HepG2 (cell line): ENCODE data around the gene PRAC1. TPM values are rescaled to one million over a fixed set of nuclear protein-coding genes. Genes with fewer than 3 reads are reported as not detected.

Experiments
- ATAC-seq: fragments of 200-7000 bp; cut with Tn5 transposase; 3 replicates; pipeline ENCODE4 v1.9.1; 2020; ENCODE audit warnings: mild to moderate bottlenecking, moderate library complexity
- BruUV-seq: library from RNA; stranded (reverse); fragments of 400-500 nt; replicated peaks from 2 replicates; lab custom pipeline; 2021; lab: Mats Ljungman, UMichigan
- CTCF ChIA-PET: fragments of 300-600 bp; formaldehyde crosslinking; extraction: SDS; loops from one replicate; lab custom pipeline; 2021; ENCODE audit warnings: low total read pairs, inconsistent platforms, low intra/inter-chr PET ratio; lab: Yijun Ruan, JAX
- POLR2A ChIA-PET: fragments of 350-600 bp; sonication (Branson Sonifier 250); formaldehyde crosslinking; loops from one replicate; lab custom pipeline; 2020; ENCODE audit warnings: antibody characterized with exemption, inconsistent platforms; lab: Yijun Ruan, JAX
- DNase-seq: peaks from one replicate; pipeline ENCODE4 v3.0.0-alpha.2; 2015; ENCODE audit warnings: low spot score
- FAIRE-seq: peaks from 3 replicates; lab custom pipeline; 2011; peaks lifted over from hg19 to GRCh38; lab: Jason Lieb, UNC
- H2AFZ ChIP-seq: one replicate; pipeline ENCODE4 v1.6.1; 2011; ENCODE audit warnings: low read length, inconsistent platforms
- H3K27ac ChIP-seq: fragments of 300-600 bp; 3 replicates; pipeline ENCODE4 v1.8.0; 2011; ENCODE audit warnings: mixed run types, mild to moderate bottlenecking, mixed read lengths, low read length, inconsistent platforms; ENCODE audit not compliant: insufficient read depth; ENCODE audit errors: extremely low read length
- H3K27me3 ChIP-seq, 2 experiments: fragments of 200-600 bp in 1 of 2; 2 replicates in 1 of 2; 3 replicates in 1 of 2; pipeline versions ENCODE4 v1.6.0 to v1.8.0; 2011; ENCODE audit warnings: low read length in 2 of 2, mild to moderate bottlenecking in 2 of 2, moderate library complexity in 2 of 2, inconsistent platforms in 1 of 2; ENCODE audit not compliant: insufficient read depth in 2 of 2, control insufficient read depth in 1 of 2
- H3K36me3 ChIP-seq, 2 experiments: fragments of 200-600 bp in 1 of 2; replicated peaks in 1 of 2; 2 replicates in 1 of 2; 3 replicates in 1 of 2; pipeline versions ENCODE4 v1.5.1 to v1.8.0; 2011; ENCODE audit warnings: low read length in 2 of 2, inconsistent platforms in 1 of 2; ENCODE audit not compliant: insufficient read depth in 2 of 2, control insufficient read depth in 1 of 2
- H3K4me1 ChIP-seq: 2 replicates; pipeline ENCODE4 v1.5.1; 2012; ENCODE audit warnings: low read length, inconsistent platforms; ENCODE audit not compliant: insufficient read depth
- H3K4me2 ChIP-seq: 2 replicates; pipeline ENCODE4 v1.6.0; 2011; ENCODE audit warnings: low read depth, low read length, inconsistent platforms
- H3K4me3 ChIP-seq, 3 experiments: fragments of 200-600 bp in 1 of 3; sonication (generic), shearing (Covaris generic) in 1 of 3; replicated peaks in 1 of 3; 2 replicates each; pipeline ENCODE4 v1.5.1; 2011 to 2016; ENCODE audit warnings: low read length in 3 of 3, inconsistent platforms in 2 of 3, low read depth in 2 of 3, mild to moderate bottlenecking in 2 of 3, control low read depth in 1 of 3, mixed read lengths in 1 of 3; ENCODE audit not compliant: insufficient read depth in 1 of 3
- H3K79me2 ChIP-seq: one replicate; pipeline ENCODE4 v1.6.1; 2011; ENCODE audit warnings: low read length, inconsistent platforms; ENCODE audit not compliant: insufficient read depth
- H3K9ac ChIP-seq: 2 replicates; pipeline ENCODE4 v1.6.0; 2011; ENCODE audit warnings: mild to moderate bottlenecking, low read depth, low read length, inconsistent platforms; ENCODE audit not compliant: insufficient read depth
- H3K9me3 ChIP-seq: 2 replicates; pipeline ENCODE4 v1.5.1; 2012; ENCODE audit warnings: mild to moderate bottlenecking, low read length
- H4K20me1 ChIP-seq: 2 replicates; pipeline ENCODE4 v1.6.0; 2011; ENCODE audit warnings: inconsistent platforms, mild to moderate bottlenecking, low read length, moderate library complexity; ENCODE audit not compliant: insufficient read depth
- ARID4A ChIP-seq: sonication (generic); formaldehyde crosslinking; IDR thresholded peaks from 2 replicates; pipeline ENCODE4 v1.5.0; 2020; ENCODE audit warnings: mild to moderate bottlenecking, missing genetic modification reagents, borderline replicate concordance
- HNF4A ChIP-seq: sonication (generic); formaldehyde crosslinking; IDR thresholded peaks from 2 replicates; pipeline ENCODE4 v1.4.0; 2020; ENCODE audit warnings: missing genetic modification reagents
- POLR2G ChIP-seq: fragments of 200-400 bp; formaldehyde crosslinking; IDR thresholded peaks from 2 replicates; pipeline ENCODE4 v1.6.1; 2018; ENCODE audit warnings: mild to moderate bottlenecking, low read depth, low read length, moderate library complexity
- SOX5 ChIP-seq: IDR thresholded peaks from 2 replicates; pipeline ENCODE4 v1.6.1; 2016; ENCODE audit warnings: borderline replicate concordance
- SP1 ChIP-seq, 2 experiments: fragments of 450-650 bp in 1 of 2; sonication (generic) in 1 of 2; formaldehyde crosslinking in 1 of 2; IDR thresholded peaks; 2 replicates each; pipeline versions ENCODE4 v1.4.0 to v1.6.1; 2016 to 2020; ENCODE audit warnings: missing genetic modification reagents in 1 of 2
- ZNF598 ChIP-seq: sonication (generic); formaldehyde crosslinking; IDR thresholded peaks from 2 replicates; pipeline ENCODE4 v1.5.1; 2020; ENCODE audit warnings: mild to moderate bottlenecking, missing genetic modification reagents, borderline replicate concordance
- ZNF678 ChIP-seq: sonication (generic); formaldehyde crosslinking; IDR thresholded peaks from 2 replicates; pipeline ENCODE4 v1.4.0; 2020; ENCODE audit warnings: mild to moderate bottlenecking, missing genetic modification reagents
- WGBS: methylation state at CpG from one replicate; pipeline ENCODE4 v1.1.6; 2017; ENCODE audit warnings: low lambda C conversion rate; 5-methylcytosine and 5-hydroxymethylcytosine counted together
- in situ Hi-C: cut with HindIII; loops from 2 replicates; pipeline ENCODE4 v1.10.0; 2017; ENCODE audit warnings: low pct_unique_long_range_greater_than_20kb; ENCODE audit not compliant: extremely low pct_ligation_motif_present
- intact Hi-C: fragments of 100-400 bp; cut with micrococcal nuclease; formaldehyde crosslinking; loops from one replicate; pipeline ENCODE4 v1.10.0; 2022; ENCODE audit not compliant: unreplicated experiment
- polyA plus RNA-seq, 8 experiments: library from polyadenylated mRNA; depleted of rRNA in 3 of 8; stranded (reverse) in 7 of 8; unstranded in 1 of 8; fragments of >200 nt; fragmentation: Illumina TruSeq in 4 of 8; extraction: Trizol in 4 of 8; gene quantifications; 2 replicates each; pipeline versions ENCODE4 v1.2.1 to v1.2.3, GENCODE V29; 2011 to 2016; ENCODE audit warnings: low read depth in 4 of 8, missing spikeins in 1 of 8, mixed read lengths in 1 of 8; ENCODE audit not compliant: insufficient read depth in 1 of 8
- total RNA-seq, 5 experiments: library from RNA; depleted of rRNA; stranded (reverse); fragments of >200 nt; fragmentation: Illumina TruSeq; extraction: Trizol; gene quantifications; 2 replicates each; pipeline ENCODE4 v1.2.3, GENCODE V29; 2016; ENCODE audit warnings: low read depth in 1 of 5
- TF ChIP-seq, protein P1 (sequence below): sonication (generic); formaldehyde crosslinking; IDR thresholded peaks from 2 replicates; pipeline ENCODE4 v1.5.1; 2020; ENCODE audit warnings: missing genetic modification reagents, mild to moderate bottlenecking, borderline replicate concordance
- TF ChIP-seq, protein P2 (sequence below): sonication (generic); formaldehyde crosslinking; IDR thresholded peaks from 2 replicates; pipeline ENCODE4 v1.4.0; 2020; ENCODE audit warnings: missing genetic modification reagents
- TF ChIP-seq, protein P3 (sequence below): sonication (generic); formaldehyde crosslinking; IDR thresholded peaks from 2 replicates; pipeline ENCODE4 v1.5.0; 2020; ENCODE audit warnings: mild to moderate bottlenecking, missing genetic modification reagents, borderline replicate concordance

The PRAC1 gene
- total and polyA plus RNA-seq, 2 of the 13 experiments (the other 11 are each of a cell fraction or from before 2014, with no cell fraction given), result not detected

- Histone ChIP-seq H3K4me2 (peak overlapping the region; percentile 18), H3K27ac (no peak overlapping the region), H3K9ac (no peak overlapping the region), H3K27me3 (peaks cover 12 to 92% of the 10 kb centered on the region in 2 experiments; a peak in 4 of 5 replicates), H3K9me3 (no peaks in the 10 kb centered on the region), H3K4me3 (peak overlapping the region in 1 of 3 experiments; percentile 31; a peak in 1 of 6 replicates), H3K79me2 (no peaks in the 10 kb centered on the region), H3K36me3 (no peaks in the 10 kb centered on the region), H3K4me1 (peaks cover 8% of the 10 kb centered on the region), H2AFZ (no peak overlapping the region), H4K20me1 (peaks cover 4% of the 10 kb centered on the region; the same call in 1 of the 2 replicates)
- CTCF ChIA-PET, result no interaction called here
- ATAC-seq (peak; percentile 59), FAIRE-seq (no peak), DNase-seq (no peak)
- no TSS peak for BruUV-seq
- intact Hi-C loops, result no loop called here
- in situ Hi-C loops, result no loop called here
- POLR2A ChIA-PET, result no interaction called here
- 18% methylated on average over 33 of the region's 50 CpGs for WGBS
- TF ChIP-seq ZNF598 (CRISPR knock-in tag), result no peak
- TF ChIP-seq HNF4A (CRISPR knock-in tag), result peak; percentile 28; the same call in 1 of the 2 replicates
- no peak for TF ChIP-seq SOX5 (CRISPR knock-in tag)
- TF ChIP-seq ZNF678 (CRISPR knock-in tag), result no peak
- TF ChIP-seq SP1 (IDR thresholded peaks at IDR 0.05), result no peak
- TF ChIP-seq SP1 (CRISPR knock-in tag; IDR thresholded peaks at IDR 0.05), result no peak
- TF ChIP-seq, protein P1, sequence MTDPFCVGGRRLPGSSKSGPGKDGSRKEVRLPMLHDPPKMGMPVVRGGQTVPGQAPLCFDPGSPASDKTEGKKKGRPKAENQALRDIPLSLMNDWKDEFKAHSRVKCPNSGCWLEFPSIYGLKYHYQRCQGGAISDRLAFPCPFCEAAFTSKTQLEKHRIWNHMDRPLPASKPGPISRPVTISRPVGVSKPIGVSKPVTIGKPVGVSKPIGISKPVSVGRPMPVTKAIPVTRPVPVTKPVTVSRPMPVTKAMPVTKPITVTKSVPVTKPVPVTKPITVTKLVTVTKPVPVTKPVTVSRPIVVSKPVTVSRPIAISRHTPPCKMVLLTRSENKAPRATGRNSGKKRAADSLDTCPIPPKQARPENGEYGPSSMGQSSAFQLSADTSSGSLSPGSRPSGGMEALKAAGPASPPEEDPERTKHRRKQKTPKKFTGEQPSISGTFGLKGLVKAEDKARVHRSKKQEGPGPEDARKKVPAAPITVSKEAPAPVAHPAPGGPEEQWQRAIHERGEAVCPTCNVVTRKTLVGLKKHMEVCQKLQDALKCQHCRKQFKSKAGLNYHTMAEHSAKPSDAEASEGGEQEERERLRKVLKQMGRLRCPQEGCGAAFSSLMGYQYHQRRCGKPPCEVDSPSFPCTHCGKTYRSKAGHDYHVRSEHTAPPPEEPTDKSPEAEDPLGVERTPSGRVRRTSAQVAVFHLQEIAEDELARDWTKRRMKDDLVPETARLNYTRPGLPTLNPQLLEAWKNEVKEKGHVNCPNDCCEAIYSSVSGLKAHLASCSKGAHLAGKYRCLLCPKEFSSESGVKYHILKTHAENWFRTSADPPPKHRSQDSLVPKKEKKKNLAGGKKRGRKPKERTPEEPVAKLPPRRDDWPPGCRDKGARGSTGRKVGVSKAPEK (CRISPR knock-in tag), result peak; percentile 64; the same call in 1 of the 2 replicates
- TF ChIP-seq, protein P2, sequence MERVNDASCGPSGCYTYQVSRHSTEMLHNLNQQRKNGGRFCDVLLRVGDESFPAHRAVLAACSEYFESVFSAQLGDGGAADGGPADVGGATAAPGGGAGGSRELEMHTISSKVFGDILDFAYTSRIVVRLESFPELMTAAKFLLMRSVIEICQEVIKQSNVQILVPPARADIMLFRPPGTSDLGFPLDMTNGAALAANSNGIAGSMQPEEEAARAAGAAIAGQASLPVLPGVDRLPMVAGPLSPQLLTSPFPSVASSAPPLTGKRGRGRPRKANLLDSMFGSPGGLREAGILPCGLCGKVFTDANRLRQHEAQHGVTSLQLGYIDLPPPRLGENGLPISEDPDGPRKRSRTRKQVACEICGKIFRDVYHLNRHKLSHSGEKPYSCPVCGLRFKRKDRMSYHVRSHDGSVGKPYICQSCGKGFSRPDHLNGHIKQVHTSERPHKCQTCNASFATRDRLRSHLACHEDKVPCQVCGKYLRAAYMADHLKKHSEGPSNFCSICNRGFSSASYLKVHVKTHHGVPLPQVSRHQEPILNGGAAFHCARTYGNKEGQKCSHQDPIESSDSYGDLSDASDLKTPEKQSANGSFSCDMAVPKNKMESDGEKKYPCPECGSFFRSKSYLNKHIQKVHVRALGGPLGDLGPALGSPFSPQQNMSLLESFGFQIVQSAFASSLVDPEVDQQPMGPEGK (CRISPR knock-in tag), result peak; percentile 65; the same call in 1 of the 2 replicates
- TF ChIP-seq ARID4A (CRISPR knock-in tag), result no peak
- TF ChIP-seq POLR2G, result no peak
- TF ChIP-seq, protein P3, sequence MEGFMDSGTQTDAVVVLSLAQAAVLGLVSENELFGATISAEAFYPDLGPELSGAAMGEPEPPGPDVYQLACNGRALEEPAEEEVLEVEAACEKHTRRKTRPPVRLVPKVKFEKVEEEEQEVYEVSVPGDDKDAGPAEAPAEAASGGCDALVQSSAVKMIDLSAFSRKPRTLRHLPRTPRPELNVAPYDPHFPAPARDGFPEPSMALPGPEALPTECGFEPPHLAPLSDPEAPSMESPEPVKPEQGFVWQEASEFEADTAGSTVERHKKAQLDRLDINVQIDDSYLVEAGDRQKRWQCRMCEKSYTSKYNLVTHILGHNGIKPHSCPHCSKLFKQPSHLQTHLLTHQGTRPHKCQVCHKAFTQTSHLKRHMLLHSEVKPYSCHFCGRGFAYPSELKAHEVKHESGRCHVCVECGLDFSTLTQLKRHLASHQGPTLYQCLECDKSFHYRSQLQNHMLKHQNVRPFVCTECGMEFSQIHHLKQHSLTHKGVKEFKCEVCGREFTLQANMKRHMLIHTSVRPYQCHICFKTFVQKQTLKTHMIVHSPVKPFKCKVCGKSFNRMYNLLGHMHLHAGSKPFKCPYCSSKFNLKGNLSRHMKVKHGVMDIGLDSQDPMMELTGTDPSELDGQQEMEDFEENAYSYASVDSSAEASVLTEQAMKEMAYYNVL, result no peak
Measured at GRCh38 chr17:48732688-48733629, 10.6 kb upstream of the PRAC1 start.
